D721Med (cell line): ENCODE measurements around the gene SYNRG.

Source experiments
- DNase-seq: peaks from one replicate; pipeline ENCODE4 v3.0.0; 2011; ENCODE audit warnings: low spot score; ENCODE audit not compliant: insufficient read length
- FAIRE-seq: peaks from 2 replicates; lab custom pipeline; 2011; peaks lifted over from hg19 to GRCh38; lab: Jason Lieb, UNC
- TF ChIP-seq, protein P1 (sequence below): IDR thresholded peaks from 2 replicates; pipeline ENCODE4 v1.5.1; 2012; ENCODE audit warnings: mild to moderate bottlenecking, control low read depth; ENCODE audit not compliant: insufficient read depth; ENCODE audit errors: missing control alignments

SYNRG gene

GRCh38 chr17:37608351-37609169 lies 658 bp downstream of the SYNRG start:
- TF ChIP-seq, protein P1, sequence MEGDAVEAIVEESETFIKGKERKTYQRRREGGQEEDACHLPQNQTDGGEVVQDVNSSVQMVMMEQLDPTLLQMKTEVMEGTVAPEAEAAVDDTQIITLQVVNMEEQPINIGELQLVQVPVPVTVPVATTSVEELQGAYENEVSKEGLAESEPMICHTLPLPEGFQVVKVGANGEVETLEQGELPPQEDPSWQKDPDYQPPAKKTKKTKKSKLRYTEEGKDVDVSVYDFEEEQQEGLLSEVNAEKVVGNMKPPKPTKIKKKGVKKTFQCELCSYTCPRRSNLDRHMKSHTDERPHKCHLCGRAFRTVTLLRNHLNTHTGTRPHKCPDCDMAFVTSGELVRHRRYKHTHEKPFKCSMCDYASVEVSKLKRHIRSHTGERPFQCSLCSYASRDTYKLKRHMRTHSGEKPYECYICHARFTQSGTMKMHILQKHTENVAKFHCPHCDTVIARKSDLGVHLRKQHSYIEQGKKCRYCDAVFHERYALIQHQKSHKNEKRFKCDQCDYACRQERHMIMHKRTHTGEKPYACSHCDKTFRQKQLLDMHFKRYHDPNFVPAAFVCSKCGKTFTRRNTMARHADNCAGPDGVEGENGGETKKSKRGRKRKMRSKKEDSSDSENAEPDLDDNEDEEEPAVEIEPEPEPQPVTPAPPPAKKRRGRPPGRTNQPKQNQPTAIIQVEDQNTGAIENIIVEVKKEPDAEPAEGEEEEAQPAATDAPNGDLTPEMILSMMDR = no peak
- FAIRE-seq (no peak), DNase-seq (no peak)

DNA sequence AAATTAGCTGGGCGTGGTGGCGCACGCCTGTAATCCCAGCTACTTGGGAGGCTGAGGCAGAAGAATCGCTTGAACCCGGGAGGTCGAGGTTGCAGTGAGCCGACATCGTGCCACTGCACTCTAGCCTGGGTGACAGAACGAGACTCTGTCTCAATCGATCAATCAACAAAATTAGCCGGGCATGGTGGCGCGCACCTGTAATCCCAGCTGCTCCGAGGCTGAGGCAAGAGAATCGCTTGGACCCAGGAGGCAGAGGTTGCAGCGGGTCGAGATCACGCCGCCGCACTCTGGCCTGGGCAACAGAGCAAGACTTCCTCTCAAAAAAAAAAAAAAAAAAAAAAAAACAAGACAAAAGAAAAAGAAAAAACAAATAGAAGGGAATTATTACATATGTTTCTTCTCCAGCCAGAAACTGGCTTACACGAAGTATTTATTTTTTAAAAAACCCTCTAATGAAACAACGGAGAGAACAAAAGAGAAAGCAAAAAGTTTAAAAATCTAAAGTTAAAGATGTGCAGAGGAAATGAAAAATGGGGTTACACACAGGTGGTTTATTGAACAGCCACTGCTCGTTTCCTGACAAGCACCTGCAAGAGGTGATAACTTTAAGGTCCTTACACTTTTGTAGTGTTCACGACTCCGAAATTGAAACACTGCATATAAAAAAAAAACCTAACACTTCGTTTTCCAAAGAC lies 1.4 kb downstream of the SYNRG start:
- TF ChIP-seq, protein P1 = no peak
- DNase-seq (no peak), FAIRE-seq (no peak)

DNA sequence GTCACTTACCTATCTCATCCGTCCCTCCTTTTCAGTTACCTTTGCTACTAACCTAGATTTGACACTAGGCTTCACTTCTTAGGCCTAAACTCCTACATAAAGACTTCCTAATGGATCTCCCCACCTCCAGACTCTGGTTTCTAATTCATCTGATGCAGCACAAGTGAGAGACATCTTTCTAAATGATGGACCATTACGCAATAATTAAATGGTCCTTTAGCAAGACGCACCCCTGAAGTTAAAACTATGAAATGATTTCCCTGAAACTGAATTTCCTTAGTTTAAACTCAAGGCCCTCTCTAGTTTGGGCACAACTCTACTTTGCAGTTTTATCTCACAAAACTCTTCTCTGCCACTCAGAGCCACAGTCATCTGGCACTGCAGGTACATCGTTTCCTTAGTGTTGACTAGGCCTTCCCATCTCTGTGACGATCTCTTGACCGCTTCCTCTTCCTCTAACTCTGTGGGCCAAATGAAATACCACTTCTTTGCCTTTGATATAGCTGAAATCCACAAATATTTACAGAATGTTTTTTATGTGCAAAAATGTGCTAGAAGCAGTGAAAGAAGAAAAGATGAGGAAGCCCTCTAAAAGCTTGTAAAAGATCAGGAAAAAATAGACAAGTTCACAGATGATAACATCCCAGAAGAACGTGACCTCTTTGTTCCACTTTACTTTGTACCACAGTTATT lies 3.3 kb downstream of the SYNRG start:
- TF ChIP-seq, protein P1 = no peak
- no peak for FAIRE-seq

GRCh38 chr17:37605081-37605480 lies 4.1 kb downstream of the SYNRG start:
- DNase-seq (no peak), FAIRE-seq (no peak)
- TF ChIP-seq, protein P1 = no peak

More for the DNA sequence above, 3.3 kb downstream of the SYNRG start:
- no peak for DNase-seq

- no peak for FAIRE-seq
- no peak for DNase-seq
- TF ChIP-seq, protein P1 = no peak
Measured at GRCh38 chr17:37604556-37604955, 4.7 kb downstream of the SYNRG start.

DNA sequence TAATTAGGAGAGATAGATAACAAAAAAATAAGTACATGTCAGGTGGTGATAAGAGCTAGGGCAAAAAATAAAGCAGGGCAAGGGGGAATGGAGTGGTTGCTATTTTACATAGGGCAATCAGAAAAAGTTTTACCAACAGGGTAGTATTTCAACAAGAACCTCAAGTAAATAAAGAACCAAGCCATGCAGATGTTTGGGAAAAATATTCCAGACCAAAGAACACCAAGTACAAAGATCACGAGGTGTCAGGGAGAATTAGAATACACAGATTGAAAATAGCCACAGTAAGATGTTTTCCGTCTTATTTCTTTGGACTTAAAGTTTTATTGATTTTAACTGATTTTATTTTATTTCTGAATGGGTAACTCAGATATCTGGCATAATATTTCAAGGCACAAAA lies 11.1 kb downstream of the SYNRG start:
- FAIRE-seq = no peak
- TF ChIP-seq, protein P1 = no peak
- DNase-seq = no peak
